GM19240 (cell line): Measurements from ENCODE around the gene MAPK12.
"Not testable (repeated sequence)": the region's sequence is repeated elsewhere in the genome, so short reads cannot be mapped to it uniquely, and the experiment has no call there.

Experiments
- DNase-seq: peaks from one replicate; pipeline ENCODE4 v3.0.0; 2011; ENCODE audit warnings: low spot score; ENCODE audit not compliant: insufficient read length

MAPK12 gene

DNA sequence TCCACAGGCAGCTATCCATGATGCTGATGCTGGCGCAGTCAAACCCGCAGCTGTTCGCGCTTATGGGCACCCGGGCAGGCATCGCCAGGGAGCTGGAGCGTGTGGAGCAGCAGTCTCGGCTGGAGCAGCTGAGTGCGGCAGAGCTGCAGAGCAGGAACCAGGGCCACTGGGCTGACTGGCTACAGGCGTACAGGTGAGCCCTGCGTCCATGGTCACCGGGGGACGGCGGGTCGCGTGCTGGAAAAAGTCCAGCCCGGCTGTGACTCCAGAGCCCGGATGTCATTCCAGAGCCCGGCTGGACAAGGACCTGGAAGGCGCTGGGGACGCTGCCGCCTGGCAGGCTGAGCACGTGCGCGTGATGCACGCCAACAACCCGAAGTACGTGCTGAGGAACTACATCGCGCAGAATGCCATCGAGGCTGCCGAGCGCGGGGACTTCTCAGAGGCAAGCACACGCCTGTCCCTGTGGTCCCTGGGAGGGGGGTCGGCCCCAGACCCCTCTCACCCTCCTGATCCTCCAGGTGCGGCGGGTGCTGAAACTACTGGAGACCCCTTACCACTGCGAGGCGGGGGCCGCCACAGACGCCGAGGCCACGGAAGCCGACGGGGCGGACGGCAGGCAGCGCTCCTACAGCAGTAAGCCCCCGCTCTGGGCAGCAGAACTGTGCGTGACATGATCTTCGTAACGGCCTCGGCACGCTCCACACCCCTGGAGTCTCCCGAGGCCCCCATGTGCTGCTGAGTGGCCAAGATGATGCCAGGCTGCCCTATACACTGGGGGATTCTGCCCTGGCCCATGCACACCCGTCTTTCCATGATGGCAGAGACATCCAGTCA, 44.6 kb downstream of the MAPK12 start:
- no peak for DNase-seq

GRCh38 chr22:50216055-50216683, 45.3 kb downstream of the MAPK12 start:
- no peak for DNase-seq

DNA sequence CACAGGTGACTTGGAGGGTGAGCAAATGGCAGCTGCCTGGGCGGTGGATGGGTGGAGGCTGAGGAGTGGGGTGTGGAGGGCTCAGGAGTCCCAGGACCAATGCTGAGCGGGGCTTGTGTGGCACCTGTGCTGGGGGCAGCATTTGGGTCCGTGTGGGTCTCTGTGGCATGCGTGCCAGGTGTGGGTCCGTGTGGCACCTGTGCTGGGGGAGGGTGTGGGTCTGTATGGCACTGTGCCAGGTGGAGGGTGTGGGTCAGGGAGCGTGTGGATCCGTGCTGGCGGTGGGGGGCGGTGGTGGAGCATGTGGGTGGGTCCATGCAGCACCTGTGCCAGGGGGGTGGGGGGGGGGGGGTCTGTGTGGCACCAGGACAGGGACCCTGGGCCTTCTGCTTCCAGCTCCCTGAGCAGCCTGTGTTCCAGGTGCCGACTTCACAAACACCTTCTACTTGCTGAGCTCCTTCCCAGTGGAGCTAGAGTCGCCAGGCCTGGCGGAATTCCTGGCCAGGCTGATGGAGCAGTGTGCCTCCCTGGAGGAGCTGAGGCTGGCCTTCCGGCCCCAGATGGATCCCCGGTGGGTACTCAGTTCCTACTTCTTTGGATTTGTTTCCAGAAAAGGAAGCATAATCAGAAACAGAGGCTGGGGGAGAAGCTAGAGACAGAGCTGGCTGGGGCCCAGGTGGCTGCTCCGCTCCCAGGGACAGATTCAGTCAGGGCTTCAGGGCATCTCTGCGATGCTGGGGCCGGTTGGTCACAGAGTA, 46.0 kb downstream of the MAPK12 start:
- no peak for DNase-seq

DNA sequence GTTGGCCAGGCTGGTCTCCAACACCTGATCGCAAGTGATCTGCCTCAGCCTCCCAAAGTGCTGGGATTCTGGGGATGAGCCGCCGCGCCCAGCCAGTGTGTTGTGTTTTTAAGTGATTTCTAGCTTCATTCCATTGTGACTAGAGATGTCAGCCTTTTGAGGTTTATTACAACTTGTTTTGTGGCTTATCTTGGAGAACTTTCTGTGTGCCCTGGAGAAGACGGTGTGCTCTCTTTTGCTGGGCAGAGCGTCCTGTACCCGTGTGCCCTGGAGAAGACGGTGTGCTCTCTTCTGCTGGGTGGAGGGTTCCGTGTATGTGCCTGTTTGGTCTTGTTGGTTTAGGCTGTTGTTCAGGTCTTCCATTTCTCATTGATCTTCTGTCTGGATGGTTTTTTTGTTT, 48.2 kb downstream of the MAPK12 start:
- DNase-seq, result no peak

- no peak for DNase-seq
These were observed 50.3 kb downstream of the MAPK12 start for GRCh38 chr22:50211147-50211546.

GRCh38 chr22:50210378-50211139, 50.9 kb downstream of the MAPK12 start:
- DNase-seq, result no peak

GRCh38 chr22:50209893-50210292, 51.6 kb downstream of the MAPK12 start:
- DNase-seq, result peak; percentile 80

DNA sequence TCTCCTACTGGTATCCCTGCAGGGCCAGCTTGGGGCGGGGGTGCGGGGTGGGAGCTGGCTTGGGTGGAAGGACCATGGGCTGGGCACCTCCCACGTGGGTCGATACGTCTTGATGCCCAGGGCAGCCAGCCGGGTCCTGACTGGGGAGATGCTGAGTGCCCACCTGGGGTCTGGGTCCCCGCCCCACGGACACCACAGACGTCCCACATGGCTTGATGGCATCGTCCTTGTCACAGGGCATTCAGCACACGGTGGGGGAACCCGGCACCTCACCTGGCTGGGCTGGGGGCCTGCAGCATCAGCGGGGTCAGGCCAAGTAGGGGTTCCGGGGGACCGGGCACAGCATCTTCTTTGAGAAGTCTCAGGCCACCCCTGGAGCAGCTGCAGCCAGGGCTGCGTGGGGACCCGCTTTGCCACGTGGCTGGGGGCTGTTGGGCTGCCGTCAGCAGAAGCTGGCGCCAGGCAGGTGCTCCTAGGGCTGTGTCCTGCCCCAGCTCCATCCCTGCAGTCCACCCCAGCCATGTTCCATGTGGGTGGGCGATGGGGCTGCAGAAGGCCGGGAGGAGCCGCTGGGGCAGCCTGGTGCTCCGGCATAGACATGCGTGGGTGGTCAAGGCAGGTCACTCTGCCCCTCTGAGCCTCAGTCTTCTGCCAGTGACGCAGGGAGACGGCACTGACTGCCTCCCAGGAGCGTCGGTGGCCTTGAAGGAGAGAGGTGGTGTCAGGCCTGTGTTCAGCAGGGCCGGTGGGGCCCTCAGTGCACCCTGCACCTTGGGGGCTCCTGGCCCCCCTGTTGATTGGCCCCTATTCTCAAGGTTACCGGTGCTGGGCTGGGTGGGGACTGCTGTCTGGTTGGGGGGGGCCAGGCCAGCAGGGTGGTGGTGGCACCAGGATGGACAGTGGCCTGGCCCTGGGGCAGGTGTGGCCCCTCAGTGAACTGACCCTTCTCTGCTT, 52.3 kb downstream of the MAPK12 start:
- DNase-seq, result no peak

- DNase-seq, result no peak
These were observed 53.0 kb downstream of the MAPK12 start for GRCh38 chr22:50208430-50208938.

DNA sequence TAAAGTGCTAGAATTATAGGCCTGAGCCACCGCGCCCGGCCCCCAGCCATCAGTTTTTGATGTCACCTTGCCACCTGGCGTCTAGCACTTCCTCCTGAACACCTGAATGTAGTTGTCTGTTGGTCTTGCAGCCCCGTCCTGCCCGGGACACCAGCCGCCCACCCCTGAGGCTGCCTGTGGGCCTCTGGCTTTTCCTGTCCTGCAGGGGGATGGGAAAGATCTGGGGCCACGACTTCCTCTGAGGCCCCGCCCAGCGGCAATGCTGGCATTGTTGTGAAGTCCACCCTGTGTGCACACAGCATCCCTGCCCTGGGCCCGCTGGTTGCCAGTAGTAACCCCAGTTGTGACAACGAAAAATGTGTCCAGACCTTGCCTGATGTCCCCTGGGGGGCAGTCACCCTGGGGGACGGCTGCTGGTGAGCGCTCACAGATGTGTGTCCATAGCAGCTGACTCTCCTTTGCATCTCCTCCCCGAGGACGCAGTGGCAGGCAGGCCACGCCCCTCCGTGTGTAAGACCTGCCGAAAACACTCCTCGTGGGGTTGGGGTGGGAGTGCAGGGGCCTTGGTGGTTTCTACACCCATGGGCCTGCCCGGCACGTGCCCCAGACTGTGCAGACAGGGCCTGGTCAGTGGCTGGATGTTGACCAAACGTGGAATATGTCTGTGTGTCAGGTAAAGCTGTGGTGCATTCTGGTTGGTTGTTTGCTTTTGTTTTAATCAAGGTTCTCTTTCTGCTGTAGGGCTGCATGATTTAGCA, 53.9 kb downstream of the MAPK12 start:
- DNase-seq, result no peak

DNA sequence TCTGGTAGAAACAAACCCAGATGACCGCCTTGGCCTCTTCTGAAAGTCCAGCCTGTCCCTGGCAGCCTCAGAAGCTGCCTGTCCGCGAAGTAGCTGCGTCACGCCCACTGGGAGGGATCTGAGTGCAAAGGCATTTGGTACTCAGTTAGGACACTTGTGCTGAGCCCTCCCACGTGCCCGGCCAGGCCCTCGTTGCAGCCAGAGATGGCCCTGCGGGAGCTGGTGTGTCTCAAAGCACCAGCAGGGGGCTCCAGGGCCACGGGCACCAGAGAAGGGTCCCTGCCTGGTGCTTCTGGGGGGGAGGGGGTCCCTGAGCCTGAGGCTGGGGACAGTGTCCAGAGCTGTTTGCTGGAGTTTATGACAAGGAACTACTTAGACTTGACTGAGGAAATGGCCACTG, 54.9 kb downstream of the MAPK12 start:
- DNase-seq, result no peak

GRCh38 chr22:50205781-50206569, 55.5 kb downstream of the MAPK12 start:
- DNase-seq, result no peak

DNA sequence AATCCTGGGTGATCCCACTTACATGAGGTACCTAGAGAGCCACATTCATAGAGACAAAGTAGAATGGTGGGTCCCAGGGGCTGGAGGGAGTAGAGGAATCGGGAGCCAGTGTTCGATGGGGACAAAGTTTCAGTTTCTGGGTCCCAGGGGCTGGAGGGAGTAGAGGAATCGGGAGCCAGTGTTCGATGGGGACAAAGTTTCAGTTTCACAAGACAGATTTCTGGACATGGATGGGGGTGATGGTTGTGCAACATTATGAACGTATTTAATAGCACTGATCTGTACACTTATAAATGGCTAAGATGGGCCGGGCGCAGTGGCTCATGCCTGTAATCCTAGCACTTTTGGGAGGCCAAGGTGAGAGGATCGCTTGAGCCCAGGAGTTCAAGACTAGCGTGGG, 56.5 kb downstream of the MAPK12 start:
- DNase-seq, result not testable (repeated sequence)

DNA sequence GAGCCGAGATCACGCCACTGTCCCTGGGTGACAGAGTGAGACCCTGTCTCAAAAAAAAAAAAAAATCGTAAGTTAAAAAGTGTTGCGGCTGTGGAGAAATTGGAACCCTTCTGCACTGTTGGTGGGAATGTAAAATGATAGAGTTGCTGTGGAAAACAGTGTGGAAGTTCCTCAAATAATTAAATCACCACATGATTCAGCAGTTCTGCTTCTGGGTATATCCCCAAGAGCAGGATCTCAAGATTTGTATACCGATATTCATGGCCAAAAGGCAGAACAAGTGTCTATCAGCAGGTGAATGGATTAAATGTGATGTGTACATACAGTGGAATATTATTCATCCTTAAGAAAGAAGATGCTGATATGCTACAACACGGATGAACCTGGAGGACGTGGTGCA, 56.9 kb downstream of the MAPK12 start:
- DNase-seq, result no peak

GRCh38 chr22:50203288-50203687, 58.2 kb downstream of the MAPK12 start:
- no peak for DNase-seq
